Muscle layer of colon (tissue), 2 donors: ENCODE data around the gene PSMD7.
"Not testable (repeated sequence)": the region's sequence is repeated elsewhere in the genome, so short reads cannot be mapped to it uniquely, and the experiment has no call there.

Experiments used
- H3K27ac ChIP-seq: one replicate; pipeline ENCODE4 v1.7.0; 2013; ENCODE audit warnings: low read depth, mild to moderate bottlenecking, low read length, moderate library complexity
- H3K27me3 ChIP-seq, 2 donors: one replicate each; pipeline ENCODE4 v1.7.0; 2013; ENCODE audit warnings: low read length in 2 of 2, mild to moderate bottlenecking in 2 of 2; ENCODE audit not compliant: insufficient read depth in 2 of 2, control insufficient read depth in 1 of 2
- H3K36me3 ChIP-seq: one replicate; pipeline ENCODE4 v1.7.0; 2013; ENCODE audit warnings: mild to moderate bottlenecking, low read length; ENCODE audit not compliant: insufficient read depth
- H3K4me1 ChIP-seq: one replicate; pipeline ENCODE4 v1.7.0; 2013; ENCODE audit warnings: mild to moderate bottlenecking, low read length; ENCODE audit not compliant: insufficient read depth
- H3K4me3 ChIP-seq, 2 donors: one replicate each; pipeline ENCODE4 v1.7.0; 2013; ENCODE audit warnings: low read length in 2 of 2, low read depth in 1 of 2, mild to moderate bottlenecking in 1 of 2, moderate library complexity in 1 of 2
- H3K9ac ChIP-seq: one replicate; pipeline ENCODE4 v1.7.0; 2013; ENCODE audit warnings: low read length
- H3K9me3 ChIP-seq: one replicate; pipeline ENCODE4 v1.7.0; 2013; ENCODE audit warnings: mild to moderate bottlenecking, low read length
- donor health status: abdominal sarcoma.
- donor health status: Adenocarcinoma of cecum.

PSMD7 gene

DNA sequence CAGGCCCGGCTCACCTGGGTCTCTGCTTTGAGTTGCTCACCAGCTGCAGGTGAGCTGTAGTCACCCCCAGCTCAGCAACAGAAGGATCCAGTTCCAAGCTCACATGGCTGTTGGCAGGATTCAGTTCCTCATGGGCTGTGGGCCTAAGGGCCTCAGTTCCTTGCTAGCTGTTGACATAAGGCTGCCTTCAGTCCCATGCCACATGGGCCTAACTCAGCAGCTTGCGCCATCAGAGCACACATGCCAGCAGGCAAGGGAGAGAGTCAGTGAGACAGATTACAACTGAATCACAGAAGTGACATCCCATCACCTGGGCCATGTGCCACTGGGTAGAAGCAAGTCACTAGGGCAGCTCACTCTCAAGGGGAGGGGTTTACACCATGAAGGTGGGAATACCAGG, 24.7 kb downstream of the PSMD7 start:
- no peak overlapping the region for H3K27ac ChIP-seq

DNA sequence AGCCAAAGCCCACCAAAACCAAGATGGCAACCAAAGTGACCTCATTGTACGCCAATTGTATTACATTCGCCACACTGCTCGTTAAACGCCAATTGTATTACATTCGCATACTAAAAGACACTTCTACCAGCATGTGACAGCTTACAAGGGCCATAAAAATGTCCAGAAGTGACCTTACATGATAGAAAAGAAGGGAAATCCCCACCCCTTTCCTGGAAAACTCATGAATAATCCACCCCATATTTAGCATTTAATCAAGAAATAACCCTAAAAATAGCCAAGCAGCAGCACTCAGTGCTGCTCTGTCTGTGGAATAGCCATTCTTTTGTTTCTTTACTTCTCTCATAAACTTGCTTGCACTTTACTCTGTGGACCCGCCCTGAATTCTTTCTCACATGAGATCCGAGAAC, 25.7 kb downstream of the PSMD7 start:
- Histone ChIP-seq H3K9me3 (no peaks in the 10 kb centered on the region), H3K4me1 (no peaks in the 10 kb centered on the region), H3K27ac (no peak overlapping the region), H3K27me3 (no peaks in the 10 kb centered on the region), H3K4me3 (no peak overlapping the region), H3K9ac (no peak overlapping the region), H3K36me3 (peaks cover 17% of the 10 kb centered on the region)

More for the DNA sequence above, 24.7 kb downstream of the PSMD7 start:
- Histone ChIP-seq H3K9ac (no peak overlapping the region), H3K9me3 (no peaks in the 10 kb centered on the region), H3K4me3 (no peak overlapping the region), H3K4me1 (no peaks in the 10 kb centered on the region), H3K27me3 (no peaks in the 10 kb centered on the region), H3K36me3 (peaks cover 9% of the 10 kb centered on the region)

DNA sequence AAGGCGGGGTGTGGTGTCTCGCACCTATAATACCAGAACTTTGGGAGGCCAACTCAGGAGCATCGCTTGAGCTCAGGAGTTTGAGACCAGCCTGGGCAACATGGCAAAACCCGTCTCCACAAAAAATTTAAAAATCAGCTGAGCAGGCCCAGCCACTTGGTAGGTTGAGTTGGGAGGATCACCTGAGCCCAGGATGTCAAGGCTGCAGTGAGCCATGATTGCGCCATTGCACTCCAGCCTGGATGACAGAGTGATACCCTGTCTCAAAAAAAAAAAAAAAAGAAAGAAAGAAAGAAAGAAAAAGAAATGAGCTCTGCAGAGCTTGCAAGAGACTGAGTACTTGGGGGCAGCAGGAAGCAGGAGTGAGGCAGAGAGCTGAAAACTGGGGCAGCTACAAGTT, 28.2 kb downstream of the PSMD7 start:
- not testable (repeated sequence) for H3K27ac ChIP-seq, H3K4me1 ChIP-seq

DNA sequence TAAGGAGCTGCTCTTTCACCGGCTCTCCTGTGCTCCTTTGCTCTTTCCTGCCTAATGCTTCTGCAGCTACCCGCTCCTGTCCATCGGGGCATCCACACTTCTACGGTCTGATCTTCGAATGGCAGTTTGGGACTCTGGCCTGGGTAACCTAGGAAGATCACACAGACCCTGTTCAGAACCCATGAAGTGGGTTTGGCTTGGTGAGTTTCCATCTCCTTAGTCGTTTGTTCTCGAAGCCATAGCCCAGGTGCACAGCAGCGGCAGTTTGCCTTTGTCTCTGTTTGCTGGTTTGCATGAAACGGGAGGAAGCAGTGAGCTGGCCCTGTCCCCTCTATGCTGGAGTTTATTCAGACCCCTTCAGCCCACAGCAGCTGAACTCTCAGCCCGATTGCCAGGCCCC, 29.0 kb downstream of the PSMD7 start:
- H3K4me1 ChIP-seq: no peaks in the 10 kb centered on the region
- no peak overlapping the region for H3K4me3 ChIP-seq
- H3K9ac ChIP-seq: no peak overlapping the region
- H3K36me3 ChIP-seq: peaks cover 17% of the 10 kb centered on the region
- H3K9me3 ChIP-seq: no peaks in the 10 kb centered on the region
- H3K27ac ChIP-seq: no peak overlapping the region
- no peaks in the 10 kb centered on the region for H3K27me3 ChIP-seq

More for the DNA sequence above, 28.2 kb downstream of the PSMD7 start:
- not testable (repeated sequence) for H3K9me3 ChIP-seq, H3K4me3 ChIP-seq, H3K9ac ChIP-seq, H3K27me3 ChIP-seq
- H3K36me3 ChIP-seq: peaks cover 17% of the 10 kb centered on the region

DNA sequence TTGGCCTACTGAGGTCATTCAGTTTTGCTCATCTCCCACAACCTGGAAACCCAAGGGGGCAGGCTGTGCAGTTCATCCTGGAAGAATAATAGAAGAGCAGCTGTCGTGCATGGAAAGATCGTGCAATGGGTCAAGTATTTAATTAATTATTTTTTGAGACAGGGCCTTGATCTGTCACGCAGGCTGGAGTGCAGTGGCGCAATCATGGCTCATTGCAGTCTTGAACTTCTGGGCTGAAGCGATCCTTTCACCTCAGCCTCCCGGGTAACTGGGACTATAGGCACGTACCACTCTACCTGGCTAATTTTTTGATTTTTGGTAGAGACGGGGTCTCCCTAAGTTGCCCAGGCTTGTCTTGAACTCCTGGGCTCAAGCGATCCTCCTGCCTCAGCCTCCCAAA, 31.7 kb downstream of the PSMD7 start:
- H3K9ac ChIP-seq, H3K27ac ChIP-seq, H3K4me3 ChIP-seq, H3K27me3 ChIP-seq, H3K9me3 ChIP-seq, H3K4me1 ChIP-seq: not testable (repeated sequence)
- peaks cover 17% of the 10 kb centered on the region for H3K36me3 ChIP-seq

DNA sequence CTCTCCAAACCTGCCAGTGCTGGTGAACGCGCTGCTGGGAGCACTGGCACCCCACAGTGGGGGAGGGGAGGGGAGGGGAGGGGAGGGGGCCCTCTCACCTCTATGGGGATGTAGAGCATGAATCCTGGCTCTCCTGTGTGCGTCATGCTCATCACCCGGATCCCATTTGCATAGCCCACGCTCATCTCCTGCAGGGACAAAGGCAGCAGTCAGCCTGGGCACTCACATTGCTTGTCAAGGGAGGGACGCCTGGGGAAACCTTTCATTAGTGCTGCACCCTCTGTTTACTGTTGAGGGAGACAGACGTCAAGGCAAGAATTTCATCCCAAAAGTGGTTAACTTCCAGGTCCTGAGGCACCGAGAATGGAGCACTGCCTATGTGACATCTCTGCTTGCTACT, 35.9 kb downstream of the PSMD7 start:
- H3K27ac ChIP-seq, H3K9me3 ChIP-seq, H3K4me1 ChIP-seq, H3K36me3 ChIP-seq, H3K4me3 ChIP-seq, H3K27me3 ChIP-seq, H3K9ac ChIP-seq: not testable (repeated sequence)

DNA sequence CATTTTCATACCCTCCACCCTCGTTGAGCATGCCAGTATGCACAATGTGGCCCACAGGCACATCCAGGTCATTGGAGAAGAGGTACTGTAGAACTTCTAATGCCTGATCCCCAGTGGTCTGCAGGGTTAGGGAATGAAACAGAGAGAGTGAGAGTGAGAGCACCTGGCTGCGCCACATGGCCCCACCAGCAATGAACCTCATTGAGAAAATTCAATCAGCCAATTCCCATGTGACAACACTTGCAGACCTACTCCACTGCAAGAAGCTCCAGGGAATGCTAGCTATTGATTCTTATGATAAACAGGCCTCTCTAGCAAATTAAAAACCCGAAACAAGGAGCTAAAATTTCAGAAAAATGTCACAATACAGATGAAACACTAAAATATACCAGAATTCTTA, 40.9 kb downstream of the PSMD7 start:
- not testable (repeated sequence) for H3K4me1 ChIP-seq, H3K9me3 ChIP-seq, H3K27ac ChIP-seq, H3K4me3 ChIP-seq, H3K9ac ChIP-seq, H3K27me3 ChIP-seq, H3K36me3 ChIP-seq

DNA sequence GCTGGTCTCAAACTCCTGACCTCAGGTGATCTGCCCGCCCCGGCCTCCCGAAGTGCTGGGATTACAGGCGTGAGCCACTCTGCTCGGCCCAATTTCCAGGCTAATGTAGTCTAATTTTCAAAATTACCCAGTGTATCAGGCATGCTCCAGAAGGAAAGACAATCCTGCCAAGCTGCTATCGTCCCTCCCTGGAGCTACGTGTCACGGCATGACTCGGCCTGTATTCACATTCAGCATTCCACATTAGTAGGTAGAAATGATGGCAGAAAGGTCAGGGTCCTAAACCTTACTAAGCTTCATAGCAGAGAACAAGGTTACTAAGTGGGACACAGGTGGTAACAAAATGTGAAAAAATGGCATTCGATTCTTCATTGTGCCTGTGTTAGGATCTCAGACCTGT, 42.6 kb downstream of the PSMD7 start:
- not testable (repeated sequence) for H3K4me1 ChIP-seq, H3K36me3 ChIP-seq, H3K27ac ChIP-seq, H3K27me3 ChIP-seq, H3K9ac ChIP-seq, H3K9me3 ChIP-seq, H3K4me3 ChIP-seq

DNA sequence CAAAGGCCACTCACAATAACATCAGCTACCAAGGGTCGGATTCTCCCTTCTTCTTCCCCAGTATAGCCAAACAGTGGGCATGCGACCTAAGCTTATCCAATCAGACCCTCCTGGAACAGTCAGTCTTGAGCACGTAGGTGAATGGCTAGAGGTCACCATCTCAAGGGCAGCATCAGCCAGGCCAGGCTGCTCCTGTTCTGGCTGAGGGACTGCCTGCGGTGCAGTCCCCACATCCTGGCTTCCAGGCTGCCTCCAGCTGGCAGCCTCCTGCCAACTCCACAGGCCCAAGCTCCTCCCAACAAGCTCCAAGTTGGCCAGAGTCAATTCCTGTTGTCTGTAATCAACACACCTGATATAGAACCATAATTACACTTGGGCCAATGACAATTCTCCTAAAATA, 56.4 kb downstream of the PSMD7 start:
- H3K27ac ChIP-seq, H3K4me1 ChIP-seq, H3K4me3 ChIP-seq, H3K27me3 ChIP-seq, H3K9me3 ChIP-seq, H3K9ac ChIP-seq: not testable (repeated sequence)
- peaks cover 18% of the 10 kb centered on the region for H3K36me3 ChIP-seq
